ENCODE data around the gene HRAS. TPM values are rescaled to one million over a fixed set of nuclear protein-coding genes. Genes with fewer than 3 reads are reported as not detected.

The HRAS gene
- polyA plus RNA-seq, 3 donors = 10.1 to 32.9 (median 10.3) TPM

- 31% methylated on average over 40 of the region's 41 CpGs for WGBS (ENCODE audit: insufficient coverage)
- Mint-ChIP-seq H3K27ac (peak overlapping the region in 1 of 7 donors; percentile 21), H3K4me3 (peak overlapping the region; percentile 66 to 85), H3K27me3 (ENCODE audit: low read depth in 3 of 3) (peaks cover 16 to 49% (median 46%) of the 10 kb centered on the region in 3 donors), H3K9me3 (peaks cover 0 to 13% (median 0%) of the 10 kb centered on the region in 7 donors), H3K36me3 (peaks cover 5 to 12% of the 10 kb centered on the region in 2 donors), H3K4me1 (peaks cover 8% of the 10 kb centered on the region)
- peaks cover 0 to 11% of the 10 kb centered on the region in 2 donors for H3K36me3 ChIP-seq (replicated peaks in 1 of 2; ENCODE audit: control insufficient read depth in 1 of 2, insufficient read depth in 2 of 2, low read length in 2 of 2)
- H3K79me2 ChIP-seq (ENCODE audit: insufficient read depth, low read length) = no peaks in the 10 kb centered on the region
- peak overlapping the region; percentile 67 for H2AFZ ChIP-seq (ENCODE audit: insufficient read depth, low read depth, low read length, poor library complexity, severe bottlenecking)
- no peak overlapping the region for H3K27ac ChIP-seq (ENCODE audit: low read depth in 1 of 2, low read length in 2 of 2)
- intact Hi-C loops (cut with micrococcal nuclease) = no loop called here
- H3K4me3 ChIP-seq (replicated peaks in 1 of 3; ENCODE audit: low read depth in 2 of 3, low read length in 3 of 3) = peak overlapping the region in 1 of 3 experiments; percentile 73
- H4K20me1 ChIP-seq (ENCODE audit: insufficient read depth, low read length) = peaks cover 8% of the 10 kb centered on the region
- H3K9ac ChIP-seq (ENCODE audit: insufficient read depth, low read length, poor library complexity, severe bottlenecking) = no peak overlapping the region
- H3K27me3 ChIP-seq (ENCODE audit: control insufficient read depth in 2 of 2, insufficient read depth in 2 of 2, low read length in 2 of 2) = peaks cover 0 to 30% of the 10 kb centered on the region in 2 donors
- no peak for TF ChIP-seq CTCF (IDR thresholded peaks at IDR 0.05)
- peak overlapping the region; percentile 89 for H3K4me2 ChIP-seq (replicated peaks; ENCODE audit: extremely low read depth, low read length, poor library complexity, severe bottlenecking)
- peaks cover 9 to 19% of the 10 kb centered on the region in 2 donors for H3K4me1 ChIP-seq (ENCODE audit: control insufficient read depth in 1 of 2, insufficient read depth in 2 of 2, low read length in 2 of 2)
- DNase-seq = no peak
- H3K9me3 ChIP-seq (replicated peaks in 1 of 2; ENCODE audit: control insufficient read depth in 1 of 2, insufficient read depth in 1 of 2, low read length in 2 of 2) = no peaks in the 10 kb centered on the region
These were observed 32.4 kb upstream of the HRAS start for GRCh38 chr11:567629-568292.

GRCh38 chr11:567011-567628, 31.7 kb upstream of the HRAS start:
- H3K36me3 ChIP-seq (replicated peaks in 1 of 2; ENCODE audit: control insufficient read depth in 1 of 2, insufficient read depth in 2 of 2, low read length in 2 of 2) = peaks cover 0 to 11% of the 10 kb centered on the region in 2 donors
- intact Hi-C loops (cut with micrococcal nuclease) = no loop called here
- DNase-seq = no peak
- H3K4me1 ChIP-seq (ENCODE audit: control insufficient read depth in 1 of 2, insufficient read depth in 2 of 2, low read length in 2 of 2) = peaks cover 9 to 25% of the 10 kb centered on the region in 2 donors
- H3K4me1 Mint-ChIP-seq = peaks cover 8% of the 10 kb centered on the region
- no peaks in the 10 kb centered on the region for H3K79me2 ChIP-seq (ENCODE audit: insufficient read depth, low read length)
- peak overlapping the region in 1 of 2 donors; percentile 85 for H3K4me3 Mint-ChIP-seq
- no peaks in the 10 kb centered on the region for H3K9me3 ChIP-seq (replicated peaks in 1 of 2; ENCODE audit: control insufficient read depth in 1 of 2, insufficient read depth in 1 of 2, low read length in 2 of 2)
- H3K27me3 ChIP-seq (ENCODE audit: control insufficient read depth in 2 of 2, insufficient read depth in 2 of 2, low read length in 2 of 2) = peaks cover 0 to 30% of the 10 kb centered on the region in 2 donors
- 92% methylated on average over 18 of the region's 18 CpGs for WGBS (ENCODE audit: insufficient coverage)
- H3K36me3 Mint-ChIP-seq = peaks cover 5 to 12% of the 10 kb centered on the region in 2 donors
- H3K4me3 ChIP-seq (replicated peaks in 1 of 3; ENCODE audit: low read depth in 2 of 3, low read length in 3 of 3) = no peak overlapping the region
- no peak overlapping the region for H3K27ac ChIP-seq (ENCODE audit: low read depth in 1 of 2, low read length in 2 of 2)
- peaks cover 0 to 13% (median 0%) of the 10 kb centered on the region in 7 donors for H3K9me3 Mint-ChIP-seq
- H3K27ac Mint-ChIP-seq = no peak overlapping the region
- no peak for TF ChIP-seq CTCF (IDR thresholded peaks at IDR 0.05)
- H4K20me1 ChIP-seq (ENCODE audit: insufficient read depth, low read length) = peaks cover 15% of the 10 kb centered on the region
- H3K4me2 ChIP-seq (replicated peaks; ENCODE audit: extremely low read depth, low read length, poor library complexity, severe bottlenecking) = no peak overlapping the region
- peaks cover 15 to 43% (median 40%) of the 10 kb centered on the region in 3 donors for H3K27me3 Mint-ChIP-seq (ENCODE audit: low read depth in 3 of 3)
- H2AFZ ChIP-seq (ENCODE audit: insufficient read depth, low read depth, low read length, poor library complexity, severe bottlenecking) = no peak overlapping the region
- H3K9ac ChIP-seq (ENCODE audit: insufficient read depth, low read length, poor library complexity, severe bottlenecking) = no peak overlapping the region

Data from CD14-positive monocyte (primary cell).